ENCODE measurements around the gene PRR9.

PRR9 gene

DNA sequence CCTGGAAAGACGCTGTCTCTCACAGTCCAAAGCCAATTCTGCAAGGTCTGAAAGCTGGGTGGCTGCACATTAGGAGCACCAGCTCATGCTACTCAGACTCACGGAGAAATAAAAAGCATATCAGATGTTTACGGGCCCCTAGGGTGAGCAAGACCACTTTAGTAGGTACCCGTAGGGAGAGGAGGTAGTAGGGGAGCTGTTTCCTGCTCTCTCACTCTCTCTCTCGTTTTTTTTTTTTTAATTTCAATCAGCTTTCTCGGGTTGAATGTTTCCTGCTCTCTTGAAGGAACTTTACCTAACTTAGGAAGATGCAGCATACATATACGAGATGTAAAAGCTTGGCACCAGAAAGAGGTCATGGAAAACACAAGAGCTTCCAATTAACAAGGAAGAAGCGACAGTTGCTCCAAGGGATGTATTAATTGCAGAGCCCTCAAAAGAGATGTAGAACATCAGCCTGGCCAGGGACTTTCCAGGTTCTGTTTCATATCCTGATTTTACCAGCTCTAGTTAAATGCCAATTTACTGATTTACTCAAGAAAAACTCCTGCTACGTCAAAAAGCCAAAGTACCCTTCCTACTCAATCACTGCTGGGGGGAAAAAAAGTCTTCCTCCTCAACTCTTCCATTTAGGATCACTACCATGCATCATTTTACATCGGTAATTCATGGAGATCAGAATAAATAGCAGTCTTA lies 45.2 kb downstream of the PRR9 start:
- TF ChIP-seq, protein P1, sequence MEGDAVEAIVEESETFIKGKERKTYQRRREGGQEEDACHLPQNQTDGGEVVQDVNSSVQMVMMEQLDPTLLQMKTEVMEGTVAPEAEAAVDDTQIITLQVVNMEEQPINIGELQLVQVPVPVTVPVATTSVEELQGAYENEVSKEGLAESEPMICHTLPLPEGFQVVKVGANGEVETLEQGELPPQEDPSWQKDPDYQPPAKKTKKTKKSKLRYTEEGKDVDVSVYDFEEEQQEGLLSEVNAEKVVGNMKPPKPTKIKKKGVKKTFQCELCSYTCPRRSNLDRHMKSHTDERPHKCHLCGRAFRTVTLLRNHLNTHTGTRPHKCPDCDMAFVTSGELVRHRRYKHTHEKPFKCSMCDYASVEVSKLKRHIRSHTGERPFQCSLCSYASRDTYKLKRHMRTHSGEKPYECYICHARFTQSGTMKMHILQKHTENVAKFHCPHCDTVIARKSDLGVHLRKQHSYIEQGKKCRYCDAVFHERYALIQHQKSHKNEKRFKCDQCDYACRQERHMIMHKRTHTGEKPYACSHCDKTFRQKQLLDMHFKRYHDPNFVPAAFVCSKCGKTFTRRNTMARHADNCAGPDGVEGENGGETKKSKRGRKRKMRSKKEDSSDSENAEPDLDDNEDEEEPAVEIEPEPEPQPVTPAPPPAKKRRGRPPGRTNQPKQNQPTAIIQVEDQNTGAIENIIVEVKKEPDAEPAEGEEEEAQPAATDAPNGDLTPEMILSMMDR (IDR thresholded peaks at IDR 0.05; ENCODE audit: extremely low read depth, missing control alignments), result no peak
- peak; percentile 63 for DNase-seq (ENCODE audit: low spot score)

DNA sequence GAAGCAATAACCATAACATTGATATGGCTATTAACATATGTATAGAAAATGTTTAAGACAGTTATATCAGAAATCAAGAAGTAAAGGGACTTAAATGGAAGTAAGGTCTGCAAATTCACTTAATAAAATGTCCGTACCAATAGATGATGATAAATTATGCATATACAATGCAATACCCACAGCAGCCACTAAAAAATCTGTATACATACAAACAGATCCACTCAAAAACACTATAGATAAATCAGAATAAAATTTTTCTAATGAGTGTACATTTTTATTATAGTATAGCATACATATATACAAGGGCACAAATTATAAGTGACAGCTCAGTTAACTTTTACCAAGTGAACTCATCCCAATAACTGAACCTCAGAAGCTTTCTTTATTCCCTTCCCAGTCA lies 48.1 kb downstream of the PRR9 start:
- no peak for DNase-seq (ENCODE audit: low spot score)
- TF ChIP-seq, protein P1 (IDR thresholded peaks at IDR 0.05; ENCODE audit: extremely low read depth, missing control alignments), result no peak

Data from GM20000 (cell line).